Measurements from ENCODE around the gene DAB2IP.

DNA sequence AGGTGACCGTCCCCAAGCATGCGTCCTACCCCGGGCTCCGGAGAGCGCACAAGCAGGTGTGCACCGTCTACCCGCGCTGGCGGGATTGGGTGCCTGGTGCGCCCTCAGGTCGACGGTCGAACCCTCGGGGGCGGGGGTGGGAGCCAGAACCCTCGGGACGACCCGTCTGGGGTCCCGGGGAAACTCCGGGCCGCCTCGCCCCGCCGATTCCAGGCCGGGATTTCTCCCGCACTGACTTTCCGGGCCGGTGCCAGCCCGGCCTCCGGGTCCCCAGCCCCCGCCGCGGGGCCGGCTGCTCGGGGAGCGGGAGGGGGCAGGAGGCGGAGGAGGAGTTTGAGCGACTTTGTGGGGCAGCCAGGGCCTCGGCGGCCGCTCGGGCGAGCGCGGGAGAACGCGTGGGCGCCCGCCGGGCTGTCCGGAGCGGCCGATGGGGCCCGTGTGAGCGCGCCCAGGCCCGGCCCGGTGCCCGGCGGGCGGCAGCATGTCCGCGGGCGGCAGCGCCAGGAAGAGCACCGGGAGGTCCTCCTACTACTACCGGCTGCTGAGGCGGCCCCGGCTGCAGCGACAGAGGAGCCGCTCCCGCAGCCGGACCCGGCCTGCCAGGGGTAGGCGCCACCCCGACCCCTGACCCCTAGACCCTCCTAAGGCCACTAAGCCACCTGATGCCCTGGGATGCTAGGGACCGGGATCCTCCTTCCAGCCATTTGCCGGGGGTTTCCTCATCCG, at the start of gene DAB2IP:
- TF ChIP-seq CTCF (optimal IDR thresholded peaks at IDR 0.05 in 1 of 3, IDR thresholded peaks at IDR 0.05 in 1 of 3, conservative IDR thresholded peaks at IDR 0.05 in 1 of 3; ENCODE audit: extremely low read depth in 1 of 3, insufficient read depth in 2 of 3, low read length in 3 of 3), result no peak
- TF ChIP-seq EZH2 (IDR thresholded peaks at IDR 0.05; ENCODE audit: low read length), result peak; percentile 20
